GM10266 (cell line): ENCODE results near the gene SSC5D.

Source experiments
- DNase-seq: peaks from one replicate; pipeline ENCODE4 v3.0.0; 2012; ENCODE audit errors: extremely low spot score
- TF ChIP-seq, protein P1 (sequence below): IDR thresholded peaks from 2 replicates; pipeline ENCODE4 v1.5.1; 2012; ENCODE audit warnings: mild to moderate bottlenecking, low read depth; ENCODE audit not compliant: control insufficient read depth, insufficient read depth; ENCODE audit errors: missing control alignments

Gene SSC5D

DNA sequence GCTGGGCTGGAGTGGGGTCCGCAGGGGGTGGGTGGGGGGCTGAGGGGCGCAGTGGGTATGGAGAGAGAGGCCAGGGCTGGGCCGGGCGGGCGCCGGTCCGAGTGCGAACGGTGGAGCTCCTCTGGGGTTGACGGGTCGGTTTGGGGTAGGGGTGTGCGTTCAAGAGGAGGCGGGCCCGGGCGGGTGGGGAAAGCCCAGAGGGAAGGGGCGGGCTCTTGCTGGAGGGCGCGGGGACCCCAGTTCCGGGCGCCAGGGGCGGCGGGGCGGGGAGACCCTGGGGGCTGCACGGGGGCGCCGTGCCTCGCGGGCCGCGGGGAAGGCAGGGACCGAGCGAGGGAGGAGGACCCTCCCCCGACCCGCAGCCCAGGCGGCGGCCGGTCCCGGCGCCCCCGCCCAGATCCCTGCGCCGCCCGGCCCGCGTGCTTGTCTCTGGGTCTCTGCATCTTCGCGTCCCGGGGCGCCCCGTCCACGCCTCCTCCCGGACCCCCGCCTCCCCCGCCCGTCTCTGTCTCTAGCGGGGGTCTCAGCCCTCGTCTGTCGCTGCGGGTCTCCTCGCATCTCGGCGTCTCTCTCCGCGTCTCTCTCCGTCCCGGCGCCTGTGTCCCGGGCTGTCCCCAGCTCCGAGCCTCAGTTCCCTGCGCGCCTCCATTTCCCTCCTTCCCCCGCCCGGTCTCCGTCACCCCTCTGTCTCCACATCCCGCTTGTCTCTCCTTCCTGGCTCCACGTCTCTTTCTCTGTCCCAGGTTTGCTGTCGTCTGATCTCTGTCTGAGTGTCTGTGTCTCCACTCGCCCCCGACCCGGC is 36.9 kb upstream of the SSC5D start:
- TF ChIP-seq, protein P1, sequence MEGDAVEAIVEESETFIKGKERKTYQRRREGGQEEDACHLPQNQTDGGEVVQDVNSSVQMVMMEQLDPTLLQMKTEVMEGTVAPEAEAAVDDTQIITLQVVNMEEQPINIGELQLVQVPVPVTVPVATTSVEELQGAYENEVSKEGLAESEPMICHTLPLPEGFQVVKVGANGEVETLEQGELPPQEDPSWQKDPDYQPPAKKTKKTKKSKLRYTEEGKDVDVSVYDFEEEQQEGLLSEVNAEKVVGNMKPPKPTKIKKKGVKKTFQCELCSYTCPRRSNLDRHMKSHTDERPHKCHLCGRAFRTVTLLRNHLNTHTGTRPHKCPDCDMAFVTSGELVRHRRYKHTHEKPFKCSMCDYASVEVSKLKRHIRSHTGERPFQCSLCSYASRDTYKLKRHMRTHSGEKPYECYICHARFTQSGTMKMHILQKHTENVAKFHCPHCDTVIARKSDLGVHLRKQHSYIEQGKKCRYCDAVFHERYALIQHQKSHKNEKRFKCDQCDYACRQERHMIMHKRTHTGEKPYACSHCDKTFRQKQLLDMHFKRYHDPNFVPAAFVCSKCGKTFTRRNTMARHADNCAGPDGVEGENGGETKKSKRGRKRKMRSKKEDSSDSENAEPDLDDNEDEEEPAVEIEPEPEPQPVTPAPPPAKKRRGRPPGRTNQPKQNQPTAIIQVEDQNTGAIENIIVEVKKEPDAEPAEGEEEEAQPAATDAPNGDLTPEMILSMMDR, result no peak
- no peak for DNase-seq

GRCh38 chr19:55451965-55452748 is 36.1 kb upstream of the SSC5D start:
- TF ChIP-seq, protein P1, result no peak
- DNase-seq, result no peak

DNA sequence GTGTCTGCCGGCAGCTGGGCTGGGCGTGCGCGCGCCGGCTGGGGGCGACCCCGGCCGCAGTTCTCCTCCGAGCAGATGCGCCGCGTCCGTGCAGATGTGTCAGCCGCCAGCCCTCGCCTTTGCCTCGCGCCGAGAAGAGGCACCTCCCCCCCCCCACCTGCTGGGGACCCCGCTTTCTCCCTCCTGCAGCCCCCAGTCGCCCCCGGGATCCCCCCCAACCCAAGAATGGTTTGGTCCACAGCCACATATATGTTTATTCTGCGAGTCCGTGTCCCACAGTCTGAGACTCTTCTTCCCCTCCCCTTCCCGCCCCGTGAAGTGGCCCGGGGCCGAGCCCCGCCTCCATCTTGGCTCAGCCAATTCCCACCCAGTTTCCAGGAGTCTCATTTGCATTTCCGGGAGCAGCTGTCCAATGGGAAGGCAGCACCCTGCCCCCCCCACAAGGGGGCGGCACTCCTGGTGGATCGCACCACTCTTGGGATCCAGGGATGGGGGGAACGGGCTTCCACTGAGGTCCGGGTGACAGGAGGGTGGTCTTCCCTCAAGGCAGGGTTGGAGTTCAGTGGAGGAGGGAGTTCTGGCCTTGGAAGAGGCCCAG is 35.4 kb upstream of the SSC5D start:
- TF ChIP-seq, protein P1, result no peak
- no peak for DNase-seq

- DNase-seq, result no peak
- TF ChIP-seq, protein P1, result no peak
These were observed 34.5 kb upstream of the SSC5D start for GRCh38 chr19:55453511-55454260.

DNA sequence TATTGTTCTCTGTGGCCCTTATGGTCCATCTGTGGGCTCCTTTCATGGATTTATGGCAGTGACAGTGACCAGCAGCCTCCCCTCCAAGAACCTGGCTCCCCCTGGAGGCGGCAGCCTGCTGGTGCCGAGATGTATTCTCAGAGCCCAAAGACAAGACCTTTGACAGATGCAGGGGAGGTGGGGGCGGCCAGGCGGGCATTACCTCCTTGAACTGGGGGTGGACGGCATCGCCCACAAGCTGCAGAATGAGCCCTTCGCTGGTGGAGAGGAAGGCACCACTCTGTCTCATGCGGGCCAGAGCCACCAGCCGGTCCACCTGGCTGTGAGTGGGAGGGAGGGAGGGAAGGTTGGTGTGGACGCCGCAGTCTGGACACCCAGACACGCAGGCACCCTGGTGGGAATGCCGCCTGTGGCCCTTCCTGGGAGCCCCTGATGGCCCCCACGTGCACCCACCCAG is 33.4 kb upstream of the SSC5D start:
- DNase-seq, result peak; percentile 75
- TF ChIP-seq, protein P1, result peak; percentile 70

DNA sequence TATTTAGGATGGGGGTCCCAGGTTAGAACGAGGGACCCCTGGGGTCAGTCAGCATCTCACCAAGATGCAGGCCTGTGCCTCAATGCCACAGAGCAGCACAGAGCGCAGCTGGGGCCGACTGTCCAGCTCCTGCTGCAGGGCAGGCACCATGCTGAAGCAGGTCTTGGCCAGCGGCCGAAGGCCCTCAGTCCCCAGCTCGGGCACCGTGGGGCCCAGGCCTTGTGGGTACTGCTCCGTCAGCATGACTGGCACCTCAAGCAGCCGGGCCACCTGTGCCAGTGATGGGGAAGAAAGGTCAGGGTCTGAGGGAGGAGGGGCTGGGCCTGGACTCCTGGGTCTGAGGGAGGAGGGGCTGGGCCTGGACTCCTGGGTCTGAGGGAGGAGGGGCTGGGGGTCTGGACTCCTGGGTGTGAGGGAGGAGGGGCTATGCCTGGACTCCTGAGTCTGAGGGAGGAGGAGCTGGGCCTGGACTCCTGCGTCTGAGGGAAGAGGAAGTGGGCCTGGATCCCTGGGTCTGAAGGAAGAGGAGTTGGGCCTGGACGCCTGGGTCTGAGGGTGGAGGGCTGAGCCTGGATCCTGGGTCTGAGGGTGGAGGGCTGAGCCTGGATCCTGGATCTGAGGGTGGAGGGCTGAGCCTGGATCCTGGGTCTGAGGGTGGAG is 32.5 kb upstream of the SSC5D start:
- TF ChIP-seq, protein P1, result no peak
- DNase-seq, result no peak
